Uterus (tissue), 2 donors: ENCODE data around the gene MAD1L1.

ENCODE experiments used
- CTCF ChIP-seq, 4 experiments: fragments of 200-600 bp in 2 of 4; fragments of 450-650 bp in 2 of 4; sonication (generic) in 2 of 4; IDR thresholded peaks; one replicate each; pipeline ENCODE4 v1.5.1; 2016 to 2019; ENCODE audit warnings: antibody characterized with exemption in 4 of 4, mild to moderate bottlenecking in 2 of 4, moderate library complexity in 1 of 4
- POLR2A ChIP-seq, 2 donors: fragments of 450-650 bp; IDR thresholded peaks; one replicate each; pipeline ENCODE4 v1.6.1; 2016; ENCODE audit warnings: antibody characterized with exemption in 2 of 2, mild to moderate bottlenecking in 1 of 2, moderate library complexity in 1 of 2

GRCh38 chr7:2193575-2194305 is 39.0 kb downstream of the MAD1L1 start:
- no peak for TF ChIP-seq CTCF (IDR thresholded peaks at IDR 0.05)
- no peak for TF ChIP-seq POLR2A (IDR thresholded peaks at IDR 0.05)
